Transverse colon (tissue), 4 donors: ENCODE results near the gene SPATA17.

Source experiments
- CTCF ChIP-seq, 5 experiments: fragments of 200-600 bp in 3 of 5; fragments of 450-650 bp in 2 of 5; sonication (generic) in 3 of 5; IDR thresholded peaks; 1 replicate in 2 of 5; 2 replicates in 3 of 5; pipeline ENCODE4 v1.5.1; 2016 to 2017; ENCODE audit warnings: antibody characterized with exemption in 5 of 5, inconsistent platforms in 3 of 5, mild to moderate bottlenecking in 2 of 5, moderate library complexity in 1 of 5
- EP300 ChIP-seq: sonication (generic); formaldehyde crosslinking; IDR thresholded peaks from one replicate; pipeline ENCODE4 v1.6.1; 2017; ENCODE audit warnings: antibody characterized with exemption, low read depth
- POLR2A ChIP-seq: fragments of 450-650 bp; IDR thresholded peaks from one replicate; pipeline ENCODE4 v1.6.1; 2016; ENCODE audit warnings: antibody characterized with exemption, mild to moderate bottlenecking, moderate library complexity
- POLR2AphosphoS5 ChIP-seq, 3 donors: sonication (generic); formaldehyde crosslinking; IDR thresholded peaks; one replicate each; pipeline ENCODE4 v1.6.1; 2016; ENCODE audit warnings: antibody characterized with exemption in 3 of 3

GRCh38 chr1:217791091-217791490 is 159.9 kb downstream of the SPATA17 start:
- no peak for TF ChIP-seq POLR2AphosphoS5 (IDR thresholded peaks at IDR 0.05)
- no peak for TF ChIP-seq EP300
- no peak for TF ChIP-seq POLR2A
- no peak for TF ChIP-seq CTCF (IDR thresholded peaks at IDR 0.05)
